ENCODE results near the gene ZNF697.
"Not testable (repeated sequence)": the region's sequence is repeated elsewhere in the genome, so short reads cannot be mapped to it uniquely, and the experiment has no call there.

ZNF697 gene

GRCh38 chr1:119611701-119612113 lies 36.4 kb downstream of the ZNF697 start:
- TF ChIP-seq, protein P1, sequence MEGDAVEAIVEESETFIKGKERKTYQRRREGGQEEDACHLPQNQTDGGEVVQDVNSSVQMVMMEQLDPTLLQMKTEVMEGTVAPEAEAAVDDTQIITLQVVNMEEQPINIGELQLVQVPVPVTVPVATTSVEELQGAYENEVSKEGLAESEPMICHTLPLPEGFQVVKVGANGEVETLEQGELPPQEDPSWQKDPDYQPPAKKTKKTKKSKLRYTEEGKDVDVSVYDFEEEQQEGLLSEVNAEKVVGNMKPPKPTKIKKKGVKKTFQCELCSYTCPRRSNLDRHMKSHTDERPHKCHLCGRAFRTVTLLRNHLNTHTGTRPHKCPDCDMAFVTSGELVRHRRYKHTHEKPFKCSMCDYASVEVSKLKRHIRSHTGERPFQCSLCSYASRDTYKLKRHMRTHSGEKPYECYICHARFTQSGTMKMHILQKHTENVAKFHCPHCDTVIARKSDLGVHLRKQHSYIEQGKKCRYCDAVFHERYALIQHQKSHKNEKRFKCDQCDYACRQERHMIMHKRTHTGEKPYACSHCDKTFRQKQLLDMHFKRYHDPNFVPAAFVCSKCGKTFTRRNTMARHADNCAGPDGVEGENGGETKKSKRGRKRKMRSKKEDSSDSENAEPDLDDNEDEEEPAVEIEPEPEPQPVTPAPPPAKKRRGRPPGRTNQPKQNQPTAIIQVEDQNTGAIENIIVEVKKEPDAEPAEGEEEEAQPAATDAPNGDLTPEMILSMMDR (IDR thresholded peaks at IDR 0.05; ENCODE audit: borderline replicate concordance, insufficient read depth, low read depth, low read length) = peak; percentile 92
- H3K4me3 ChIP-seq (ENCODE audit: low read depth, low read length) = no peak overlapping the region

DNA sequence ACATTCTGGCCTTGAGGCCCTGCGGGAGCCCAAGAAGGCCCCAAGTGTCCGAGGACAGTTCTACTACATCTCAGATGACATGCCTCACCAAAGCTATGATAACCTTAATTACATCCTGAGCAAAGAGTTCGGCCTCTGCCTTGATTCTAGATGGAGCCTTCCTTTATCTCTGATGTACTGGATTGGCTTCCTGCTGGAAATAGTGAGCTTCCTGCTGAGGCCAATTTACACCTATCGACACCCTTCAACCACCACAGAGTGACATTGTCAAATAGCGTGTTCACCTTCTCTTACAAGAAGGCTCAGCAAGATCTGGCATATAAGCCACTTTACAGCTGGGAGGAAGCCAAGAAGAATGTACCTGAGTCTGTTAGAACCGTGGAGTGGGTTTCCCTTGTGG lies 39.2 kb downstream of the ZNF697 start:
- H3K4me3 ChIP-seq (ENCODE audit: low read depth, low read length) = not testable (repeated sequence)

DNA sequence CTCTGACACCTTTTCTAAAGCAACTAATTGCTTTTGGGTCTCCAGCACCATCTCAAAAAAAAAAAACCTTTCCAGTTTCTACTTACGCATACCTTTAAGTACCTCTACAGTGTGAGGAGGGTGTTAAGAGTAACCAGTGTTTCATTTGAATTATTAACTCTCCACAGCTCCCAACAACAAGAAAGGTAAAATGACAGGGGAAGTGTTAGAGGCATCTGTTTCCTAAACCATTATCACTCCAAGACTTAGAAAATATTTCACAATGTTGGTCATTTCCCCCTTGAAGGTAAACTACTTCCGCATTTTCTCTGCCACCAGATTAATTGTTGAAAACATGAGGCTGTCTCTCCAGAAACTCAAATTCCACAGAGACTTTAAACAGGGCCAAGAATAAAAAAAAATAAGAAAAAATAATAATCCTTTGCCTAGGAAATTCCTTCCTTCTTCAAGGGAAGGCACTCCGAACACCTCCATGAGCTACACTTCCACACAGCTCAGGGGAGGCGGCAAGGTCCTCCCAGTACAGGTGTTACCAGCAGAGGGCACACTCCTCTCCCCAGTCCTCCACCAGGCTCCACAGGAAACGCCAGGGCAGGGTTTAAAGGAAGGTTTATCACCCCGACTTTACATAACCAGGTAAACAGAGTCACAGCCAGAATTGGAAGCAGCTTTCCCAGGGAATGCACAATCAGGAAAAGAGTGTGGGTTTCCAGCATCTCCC lies 40.8 kb downstream of the ZNF697 start:
- not testable (repeated sequence) for H3K4me3 ChIP-seq (ENCODE audit: low read depth, low read length)

GRCh38 chr1:119606394-119606793 lies 41.7 kb downstream of the ZNF697 start:
- TF ChIP-seq, protein P1 (IDR thresholded peaks at IDR 0.05; ENCODE audit: borderline replicate concordance, insufficient read depth, low read depth, low read length) = no peak

GRCh38 chr1:119605686-119606085 lies 42.4 kb downstream of the ZNF697 start:
- H3K4me3 ChIP-seq (ENCODE audit: low read depth, low read length) = no peak overlapping the region
- TF ChIP-seq, protein P1 (IDR thresholded peaks at IDR 0.05; ENCODE audit: borderline replicate concordance, insufficient read depth, low read depth, low read length) = no peak

More at GRCh38 chr1:119606394-119606793, 41.7 kb downstream of the ZNF697 start:
- H3K4me3 ChIP-seq (ENCODE audit: low read depth, low read length) = no peak overlapping the region

DNA sequence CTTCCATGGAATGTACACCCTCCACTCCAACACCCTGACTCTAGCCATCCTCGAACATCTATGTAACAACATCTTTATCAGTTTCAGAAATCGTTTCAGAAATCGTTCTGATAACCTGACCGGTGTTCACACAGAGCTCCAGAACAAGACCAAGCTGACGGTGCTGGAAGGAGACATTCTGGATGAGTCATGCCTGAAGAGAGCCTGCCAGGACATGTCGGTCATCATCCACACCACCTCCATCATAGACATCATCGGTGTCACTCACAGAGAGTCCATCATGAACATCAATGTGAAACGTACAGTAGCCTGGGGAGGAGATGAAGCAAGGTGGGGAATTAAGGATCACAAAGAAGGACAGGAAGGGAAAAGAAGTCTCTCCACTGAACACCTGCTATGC lies 43.0 kb downstream of the ZNF697 start:
- not testable (repeated sequence) for H3K4me3 ChIP-seq (ENCODE audit: low read depth, low read length)

DNA sequence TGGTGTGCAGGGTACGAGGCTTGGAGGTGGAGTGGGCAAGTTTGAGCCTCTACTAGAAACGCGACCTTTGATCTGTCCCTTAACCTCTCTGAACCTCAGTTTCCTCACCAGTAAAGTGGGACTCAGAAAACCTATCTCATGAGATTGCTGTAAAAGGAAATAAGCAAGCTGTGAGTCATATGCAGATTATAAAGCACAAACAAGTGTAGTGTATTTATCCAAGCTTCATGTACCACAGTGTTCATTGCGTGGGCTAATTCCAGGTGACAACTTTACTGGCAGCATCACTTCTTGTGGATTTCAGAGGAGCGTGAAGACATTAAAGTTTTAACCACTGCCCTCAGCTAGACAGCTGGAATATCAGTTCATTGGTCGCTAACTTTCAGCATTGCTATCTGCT lies 44.4 kb downstream of the ZNF697 start:
- no peak overlapping the region for H3K4me3 ChIP-seq (ENCODE audit: low read depth, low read length)
- TF ChIP-seq, protein P1 (IDR thresholded peaks at IDR 0.05; ENCODE audit: borderline replicate concordance, insufficient read depth, low read depth, low read length) = no peak

- not testable (repeated sequence) for H3K4me3 ChIP-seq (ENCODE audit: low read depth, low read length)
Observed at GRCh38 chr1:119603241-119603640, 44.8 kb downstream of the ZNF697 start.

GRCh38 chr1:119602789-119603188 lies 45.3 kb downstream of the ZNF697 start:
- not testable (repeated sequence) for H3K4me3 ChIP-seq (ENCODE audit: low read depth, low read length)

DNA sequence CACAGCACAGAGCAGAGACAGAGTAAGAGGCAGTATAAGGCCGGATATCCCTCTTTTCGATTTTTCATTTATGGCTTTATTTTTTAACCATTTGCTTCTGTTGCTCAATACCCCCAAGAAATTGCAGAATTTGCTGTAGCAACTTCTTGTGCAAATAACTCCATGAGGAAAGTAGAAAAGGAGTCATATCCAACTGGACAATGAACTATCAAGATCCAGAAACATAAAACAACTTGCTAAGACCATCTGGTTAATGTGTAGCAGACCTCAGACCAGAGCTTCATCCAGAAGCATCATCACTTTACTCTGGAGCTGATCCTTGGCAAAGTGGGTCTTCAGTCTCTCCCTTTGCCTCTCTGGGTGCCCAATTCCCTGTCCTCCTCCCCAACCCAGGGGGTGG lies 45.9 kb downstream of the ZNF697 start:
- no peak overlapping the region for H3K4me3 ChIP-seq (ENCODE audit: low read depth, low read length)
- TF ChIP-seq, protein P1 (IDR thresholded peaks at IDR 0.05; ENCODE audit: borderline replicate concordance, insufficient read depth, low read depth, low read length) = no peak

Data from GM12875 (cell line).